Measurements from ENCODE around the gene MAPK10.
"Not testable (repeated sequence)": the region's sequence is repeated elsewhere in the genome, so short reads cannot be mapped to it uniquely, and the experiment has no call there.

- TF ChIP-seq FOXP2 (optimal IDR thresholded peaks at IDR 0.05; ENCODE audit: control extremely low read depth, extremely low read length, insufficient read depth); POLR2AphosphoS5 (IDR thresholded peaks at IDR 0.05; ENCODE audit: borderline replicate concordance, low read depth, low read length): not testable (repeated sequence)
Measured at GRCh38 chr4:86168335-86168734, 191.5 kb downstream of the MAPK10 start.

Data from SK-N-MC (cell line).